ENCODE data around the gene ADAMTSL2. TPM values are rescaled to one million over a fixed set of nuclear protein-coding genes. Genes with fewer than 3 reads are reported as not detected.

Gene ADAMTSL2
- total RNA-seq, 1 donor from 2014 or later, result 17.4 TPM

DNA sequence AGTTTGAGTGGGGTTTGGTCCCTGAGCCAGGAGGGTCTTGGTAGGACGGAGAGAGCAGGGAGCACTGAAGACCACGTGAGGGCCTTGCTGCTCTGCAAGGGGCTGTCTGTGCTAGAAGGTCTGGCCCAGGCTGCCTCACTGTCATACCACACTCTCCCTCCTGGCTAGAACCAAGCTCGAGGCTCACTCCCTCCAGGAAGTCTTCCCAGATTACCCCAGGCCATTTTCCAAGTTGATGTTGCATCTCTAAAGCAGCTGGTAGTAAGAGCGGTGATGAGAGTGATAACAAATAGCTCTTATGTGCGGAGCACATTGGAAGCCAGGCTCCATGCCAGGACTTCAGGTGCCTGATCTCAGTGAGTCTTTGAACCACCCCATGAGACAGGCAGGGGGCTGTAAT, 16.3 kb upstream of the ADAMTSL2 start:
- ATAC-seq, result no peak
- intact Hi-C loops (cut with DNase I), result no loop called here
- TF ChIP-seq, protein P1, sequence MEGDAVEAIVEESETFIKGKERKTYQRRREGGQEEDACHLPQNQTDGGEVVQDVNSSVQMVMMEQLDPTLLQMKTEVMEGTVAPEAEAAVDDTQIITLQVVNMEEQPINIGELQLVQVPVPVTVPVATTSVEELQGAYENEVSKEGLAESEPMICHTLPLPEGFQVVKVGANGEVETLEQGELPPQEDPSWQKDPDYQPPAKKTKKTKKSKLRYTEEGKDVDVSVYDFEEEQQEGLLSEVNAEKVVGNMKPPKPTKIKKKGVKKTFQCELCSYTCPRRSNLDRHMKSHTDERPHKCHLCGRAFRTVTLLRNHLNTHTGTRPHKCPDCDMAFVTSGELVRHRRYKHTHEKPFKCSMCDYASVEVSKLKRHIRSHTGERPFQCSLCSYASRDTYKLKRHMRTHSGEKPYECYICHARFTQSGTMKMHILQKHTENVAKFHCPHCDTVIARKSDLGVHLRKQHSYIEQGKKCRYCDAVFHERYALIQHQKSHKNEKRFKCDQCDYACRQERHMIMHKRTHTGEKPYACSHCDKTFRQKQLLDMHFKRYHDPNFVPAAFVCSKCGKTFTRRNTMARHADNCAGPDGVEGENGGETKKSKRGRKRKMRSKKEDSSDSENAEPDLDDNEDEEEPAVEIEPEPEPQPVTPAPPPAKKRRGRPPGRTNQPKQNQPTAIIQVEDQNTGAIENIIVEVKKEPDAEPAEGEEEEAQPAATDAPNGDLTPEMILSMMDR (IDR thresholded peaks at IDR 0.05), result no peak

DNA sequence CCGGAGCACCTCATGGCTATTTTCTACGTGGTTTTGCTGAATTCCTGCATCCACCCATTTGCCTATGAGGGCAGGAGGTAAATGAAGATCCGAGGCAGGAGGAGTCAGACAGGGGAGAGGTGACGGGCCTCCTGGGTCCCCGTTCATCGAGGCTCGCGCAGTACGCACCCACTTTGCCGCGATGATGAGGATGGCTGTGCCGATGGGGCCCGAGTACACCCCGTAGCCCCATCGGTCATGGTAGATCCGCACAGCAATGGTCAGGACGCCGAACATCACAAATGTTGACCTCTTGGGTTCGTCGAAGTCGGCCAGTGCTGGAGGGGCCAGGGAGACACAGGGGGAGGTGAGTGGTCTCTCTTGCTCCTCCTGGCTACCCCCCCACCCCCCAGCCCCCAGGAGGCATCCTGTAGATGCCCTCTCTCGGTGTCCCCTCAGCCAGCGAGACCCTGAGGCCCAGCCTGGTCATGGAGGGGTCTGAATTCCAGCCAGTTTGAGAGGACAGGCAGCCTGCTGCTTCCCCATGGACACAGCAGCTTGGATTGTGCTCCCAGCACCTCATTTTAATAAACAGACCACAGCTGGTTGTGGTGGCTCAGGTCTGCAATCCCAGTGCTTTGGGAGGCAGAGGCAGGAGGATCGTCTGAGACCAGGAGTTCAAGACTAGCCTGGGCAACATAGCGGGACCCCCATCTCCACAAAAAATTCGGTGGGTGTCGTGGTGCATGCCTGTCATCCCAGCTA, 15.6 kb upstream of the ADAMTSL2 start:
- Histone ChIP-seq H3K27me3 (peaks cover 4% of the 10 kb centered on the region), H3K4me1 (peaks cover 4% of the 10 kb centered on the region), H3K4me3 (no peak overlapping the region), H3K9me3 (no peaks in the 10 kb centered on the region), H3K27ac (no peak overlapping the region), H3K36me3 (no peaks in the 10 kb centered on the region)
- TF ChIP-seq, protein P1 (IDR thresholded peaks at IDR 0.05), result no peak
- no peak for ATAC-seq
- DNase-seq, result no peak
- intact Hi-C loops (cut with DNase I), result no loop called here

More for the DNA sequence above, 16.3 kb upstream of the ADAMTSL2 start:
- Histone ChIP-seq H3K9me3 (no peaks in the 10 kb centered on the region), H3K4me1 (peaks cover 8% of the 10 kb centered on the region), H3K27me3 (peaks cover 4% of the 10 kb centered on the region), H3K4me3 (no peak overlapping the region), H3K36me3 (no peaks in the 10 kb centered on the region), H3K27ac (no peak overlapping the region)
- DNase-seq, result no peak

DNA sequence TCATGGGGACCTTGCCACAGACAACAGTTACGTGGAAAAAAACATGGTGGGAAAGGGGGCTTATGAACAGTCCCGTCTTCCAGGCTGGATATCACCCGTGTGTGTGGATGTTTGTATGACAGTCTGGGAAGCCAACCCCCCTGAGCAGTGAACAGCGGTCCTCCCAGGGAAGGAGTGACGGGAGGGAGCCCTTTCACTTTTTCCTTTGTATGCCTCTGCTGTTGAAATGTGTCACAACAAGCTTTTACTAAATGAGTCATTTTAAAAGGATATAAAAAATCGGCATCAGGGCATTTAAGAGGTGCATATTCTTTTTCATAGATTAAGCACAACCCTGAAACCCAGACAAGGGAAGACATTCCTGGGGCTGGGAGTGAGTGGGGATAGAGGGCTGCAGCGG, 14.8 kb upstream of the ADAMTSL2 start:
- intact Hi-C loops (cut with DNase I), result no loop called here
- no peaks in the 10 kb centered on the region for H3K9me3 ChIP-seq
- H3K27ac ChIP-seq, result no peak overlapping the region
- TF ChIP-seq, protein P1 (IDR thresholded peaks at IDR 0.05), result no peak
- ATAC-seq (no peak), DNase-seq (no peak)
- H3K36me3 ChIP-seq, result no peaks in the 10 kb centered on the region
- H3K4me1 ChIP-seq, result peaks cover under 1% of the 10 kb centered on the region
- no peak overlapping the region for H3K4me3 ChIP-seq
- peaks cover 4% of the 10 kb centered on the region for H3K27me3 ChIP-seq

DNA sequence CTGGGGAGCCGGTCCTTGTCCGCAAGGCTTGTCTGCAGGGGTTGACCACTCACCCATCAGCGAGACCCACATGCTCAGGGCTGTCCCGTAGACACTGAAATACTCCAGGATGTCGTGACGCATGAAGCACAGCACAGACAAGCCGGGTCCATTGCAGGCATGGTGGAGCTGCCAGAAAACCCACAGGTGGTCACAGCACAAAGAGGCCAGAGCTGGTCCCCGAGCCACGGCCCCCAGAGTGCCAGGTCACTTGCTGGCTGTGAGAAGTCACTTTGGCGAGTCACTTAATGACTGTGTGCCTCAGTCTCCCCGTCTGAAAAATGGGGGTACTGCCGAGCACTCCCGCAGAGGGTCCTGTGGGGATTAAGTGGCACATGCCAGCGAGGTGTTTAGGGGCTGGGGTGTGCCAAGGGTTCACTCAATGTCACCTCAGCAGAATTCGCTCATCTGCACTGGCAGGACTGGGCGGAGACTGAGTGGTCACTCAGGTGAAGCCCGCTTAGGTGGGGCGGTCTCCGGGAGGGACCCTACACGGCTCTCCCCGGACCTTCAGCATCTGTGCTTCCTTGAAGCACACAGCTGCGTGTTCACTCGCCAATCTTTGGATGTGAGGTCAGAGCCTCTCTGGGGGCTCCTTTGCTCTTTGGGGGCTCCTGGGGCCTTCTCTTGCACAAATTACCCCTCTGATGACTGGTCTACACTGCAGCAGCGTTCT, 14.2 kb upstream of the ADAMTSL2 start:
- no peaks in the 10 kb centered on the region for H3K36me3 ChIP-seq
- H3K27ac ChIP-seq, result no peak overlapping the region
- no peak overlapping the region for H3K4me3 ChIP-seq
- H3K27me3 ChIP-seq, result peaks cover 4% of the 10 kb centered on the region
- no peaks in the 10 kb centered on the region for H3K4me1 ChIP-seq
- TF ChIP-seq, protein P1 (IDR thresholded peaks at IDR 0.05), result no peak
- H3K9me3 ChIP-seq, result no peaks in the 10 kb centered on the region
- DNase-seq, result no peak
- ATAC-seq, result no peak
- intact Hi-C loops (cut with DNase I), result no loop called here

DNA sequence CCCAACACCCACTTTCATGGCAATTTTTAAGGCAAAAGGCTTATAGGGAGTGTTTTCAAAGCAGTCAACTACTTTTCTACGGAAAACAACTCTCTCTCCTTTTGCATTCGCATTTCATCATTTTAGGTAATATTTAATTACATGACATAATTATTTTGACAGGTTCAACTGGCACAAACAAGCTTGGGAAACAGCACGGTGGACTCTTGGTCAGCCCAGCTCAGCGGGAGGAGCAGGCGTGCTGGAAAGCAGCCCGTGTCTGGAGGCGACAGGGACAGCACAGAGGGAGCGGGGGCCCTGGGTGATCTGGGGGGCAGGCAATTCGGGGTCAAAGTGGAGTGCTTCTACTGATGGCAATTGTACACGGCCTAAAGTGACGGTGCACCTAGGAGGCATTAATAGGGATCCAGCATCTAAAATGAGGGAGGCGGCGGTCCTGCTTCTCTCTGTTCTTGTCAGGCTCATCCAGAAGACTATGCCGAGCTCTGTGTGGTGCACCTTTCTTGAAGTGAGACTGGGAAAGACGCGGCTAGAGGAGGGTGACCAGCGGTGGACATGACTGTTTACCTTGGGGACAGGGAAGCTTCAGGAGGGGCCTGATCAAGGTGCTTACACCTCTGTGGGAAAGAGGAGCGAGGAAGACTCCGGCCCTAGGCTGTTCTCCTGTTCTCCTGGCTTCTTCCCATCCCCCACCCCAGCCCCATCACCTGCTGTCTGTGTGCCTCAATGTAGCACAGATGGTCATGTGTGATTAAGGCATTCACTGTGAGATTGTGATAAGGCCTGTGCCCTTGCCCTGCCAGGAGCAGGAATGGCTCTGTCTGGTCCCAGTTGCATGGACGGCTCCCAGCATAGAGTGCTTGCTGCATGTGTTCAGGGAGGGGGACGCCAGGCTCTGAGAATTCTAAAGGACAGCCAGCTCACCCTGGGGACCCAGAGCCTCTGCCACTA, 13.1 kb upstream of the ADAMTSL2 start:
- peaks cover 4% of the 10 kb centered on the region for H3K4me1 ChIP-seq
- TF ChIP-seq, protein P1 (IDR thresholded peaks at IDR 0.05), result no peak
- no peak overlapping the region for H3K4me3 ChIP-seq
- ATAC-seq (no peak), DNase-seq (no peak)
- H3K36me3 ChIP-seq, result no peaks in the 10 kb centered on the region
- H3K9me3 ChIP-seq, result no peaks in the 10 kb centered on the region
- no peak overlapping the region for H3K27ac ChIP-seq
- intact Hi-C loops (cut with DNase I), result no loop called here
- H3K27me3 ChIP-seq, result peaks cover 4% of the 10 kb centered on the region

Measured in upper lobe of right lung (tissue), 1 donor.